GM19099 (cell line): ENCODE data around the gene KCNA3.

Experiments
- POLR2A ChIP-seq: IDR thresholded peaks from 3 replicates; pipeline ENCODE4 v1.6.1; 2011; ENCODE audit warnings: low read depth; ENCODE audit not compliant: insufficient read length; ENCODE audit errors: extremely low read depth

Gene KCNA3

DNA sequence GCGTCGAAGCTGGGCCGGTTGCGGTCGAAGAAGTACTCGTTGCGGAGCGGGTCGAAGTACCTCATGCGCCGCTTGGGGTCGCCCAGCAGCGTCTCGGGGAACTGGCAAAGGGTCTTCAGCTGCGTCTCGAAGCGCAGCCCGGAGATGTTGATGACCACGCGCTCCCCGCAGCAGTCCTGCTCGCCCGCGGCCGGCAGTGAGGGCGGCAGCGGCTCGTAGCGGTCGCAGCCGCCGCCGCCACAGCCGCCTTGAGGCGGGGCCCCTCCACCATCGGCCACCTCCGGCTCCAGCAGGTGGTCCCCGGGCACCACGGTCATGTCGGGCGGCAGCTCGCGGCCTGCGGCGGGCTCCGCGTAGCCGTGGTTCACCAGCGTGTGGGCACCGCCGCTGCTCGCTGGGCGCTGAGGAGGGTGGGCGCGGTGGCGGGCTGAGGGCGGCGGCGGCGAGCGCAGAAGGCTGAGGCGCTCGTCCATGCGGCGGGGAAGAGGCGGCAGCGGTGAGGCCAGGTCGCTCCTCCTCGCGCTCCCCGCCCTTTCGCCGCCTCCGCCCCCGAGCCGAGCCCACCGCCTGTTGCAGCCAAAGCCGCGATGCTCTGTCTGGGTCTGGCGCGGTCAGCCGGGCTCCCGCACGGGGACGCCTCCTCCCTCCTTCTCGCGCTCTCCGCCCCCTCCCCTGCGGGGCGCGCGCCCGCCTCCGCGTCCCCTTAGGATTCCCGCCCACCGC lies at the start of gene KCNA3:
Gene KCNA3 (minus strand): TSS at position 604 of the 723 bp plus-strand sequence. CDS start 131 bp downstream, at position 473.
- TF ChIP-seq POLR2A, result no peak

DNA sequence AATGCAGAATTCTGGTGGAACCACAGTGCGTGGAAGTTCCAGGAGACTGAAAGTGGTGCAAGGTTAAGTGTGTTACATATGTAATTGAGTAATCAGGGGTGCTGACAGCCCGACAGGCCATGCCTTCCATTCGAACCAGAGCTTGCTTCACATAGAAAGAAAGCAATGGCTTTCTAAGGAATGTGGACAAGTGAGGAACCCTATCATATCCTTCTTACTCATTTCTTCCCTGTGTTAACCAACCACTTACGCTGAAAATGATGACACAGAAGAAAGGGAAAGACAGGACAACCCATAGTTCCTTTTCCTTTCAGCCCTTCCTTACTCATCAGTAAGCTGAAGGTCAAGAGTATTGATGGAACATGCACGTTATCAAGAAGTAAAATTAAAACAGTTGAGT lies 48.1 kb upstream of the KCNA3 start:
- TF ChIP-seq POLR2A, result no peak

DNA sequence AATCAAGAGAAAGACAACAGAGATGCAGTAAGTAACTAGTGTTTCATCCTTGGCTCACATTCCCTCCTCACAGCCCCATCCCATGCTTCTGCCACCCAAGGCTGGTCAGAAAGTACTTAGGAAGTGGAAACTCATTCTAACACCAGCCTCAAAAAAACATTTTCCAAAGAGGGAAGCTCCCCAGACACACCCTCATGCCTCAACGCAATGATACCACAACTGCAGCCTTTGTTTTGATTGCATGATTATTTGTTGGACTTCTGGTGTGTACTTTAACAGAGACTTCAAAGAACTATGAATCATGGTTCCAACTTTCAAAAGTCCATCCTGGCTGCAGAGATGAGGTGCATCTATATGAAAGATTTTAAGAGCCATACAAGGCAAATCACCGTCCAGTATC lies 45.2 kb upstream of the KCNA3 start:
- TF ChIP-seq POLR2A, result no peak

DNA sequence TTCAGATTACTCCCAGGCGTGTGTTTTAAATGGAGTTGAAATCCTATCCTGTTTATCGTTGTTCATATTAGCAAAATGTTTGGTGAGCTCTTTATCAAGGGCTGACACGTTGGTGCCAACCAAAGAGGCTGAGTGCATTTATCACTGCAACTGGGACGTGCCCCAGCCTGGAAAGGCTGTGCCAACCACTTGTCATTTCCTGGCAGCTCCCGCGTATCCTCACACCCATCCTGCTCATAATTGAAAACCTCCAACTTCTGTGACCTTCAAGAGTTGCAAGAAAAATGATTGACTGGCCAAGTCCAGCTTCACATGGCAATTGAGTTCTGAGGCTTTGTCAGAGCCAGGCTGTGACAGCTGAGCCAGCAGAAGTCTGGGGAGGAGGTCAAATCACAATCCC lies 43.7 kb upstream of the KCNA3 start:
- TF ChIP-seq POLR2A, result no peak

DNA sequence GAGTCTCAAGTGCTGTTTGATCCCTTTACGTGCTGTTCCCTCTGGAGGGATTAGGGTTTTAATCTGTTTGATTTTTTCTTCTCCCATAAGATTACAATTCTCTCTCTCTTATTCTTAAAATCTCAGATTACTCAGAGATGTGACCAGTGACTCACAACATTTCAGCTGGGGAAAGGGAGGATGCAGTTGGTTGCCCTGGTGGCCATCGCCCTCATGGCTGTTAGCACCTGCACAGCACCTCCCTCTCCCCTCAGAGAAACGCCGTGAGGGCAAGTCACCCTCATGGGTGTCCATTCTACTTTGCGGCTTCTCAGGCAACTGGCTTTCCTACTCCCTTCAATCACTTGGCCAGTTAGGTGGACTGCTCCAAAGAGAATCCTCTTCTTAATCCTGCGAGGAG lies 42.4 kb upstream of the KCNA3 start:
- no peak for TF ChIP-seq POLR2A

DNA sequence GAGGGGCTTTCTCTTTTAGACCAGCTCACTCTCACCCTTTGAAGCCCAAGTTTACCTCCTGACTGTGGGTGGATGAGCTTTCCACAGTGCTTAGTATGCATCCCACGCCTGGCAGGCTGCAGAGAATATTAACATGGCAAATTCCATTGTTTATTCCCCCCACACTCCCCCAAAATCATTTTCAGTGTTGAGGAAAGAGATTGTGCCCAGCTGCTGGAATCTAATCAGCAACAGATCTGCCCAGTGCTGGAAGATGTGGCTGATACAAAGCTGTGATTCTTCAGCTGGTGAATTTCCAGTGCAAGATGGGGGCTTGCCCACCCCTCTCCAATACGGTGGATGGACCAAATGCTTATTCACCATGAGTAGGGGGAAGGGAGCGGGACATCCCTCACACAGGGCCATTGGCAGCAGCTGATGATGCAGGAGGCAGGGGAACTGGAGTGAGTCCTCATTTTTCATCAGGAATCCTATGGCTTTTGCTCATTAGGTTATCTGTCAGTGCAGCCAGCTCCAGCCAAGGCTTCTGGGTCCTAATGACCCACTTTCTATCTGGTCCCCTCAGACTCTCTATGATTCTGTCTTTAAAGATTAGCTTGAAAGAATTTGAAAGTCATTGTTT lies 39.7 kb upstream of the KCNA3 start:
- no peak for TF ChIP-seq POLR2A

DNA sequence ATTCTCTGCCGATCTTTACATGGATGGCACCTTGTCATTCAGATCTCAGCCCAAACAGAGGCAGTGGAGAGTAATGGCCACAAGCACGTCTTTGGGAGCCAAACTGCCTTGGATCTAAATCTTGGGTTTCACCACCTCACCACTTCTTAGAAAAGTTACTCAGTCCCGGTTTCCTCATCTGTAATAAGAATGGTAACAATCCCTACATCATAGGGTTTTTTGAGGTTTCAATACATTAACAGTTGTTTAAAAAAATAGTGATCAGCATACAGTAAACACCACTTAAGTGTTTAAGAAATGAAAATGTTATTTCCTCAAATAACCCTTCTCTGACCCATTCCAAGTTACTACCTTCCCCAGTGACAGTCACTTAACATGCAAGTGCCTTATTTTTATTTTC lies 38.5 kb upstream of the KCNA3 start:
- no peak for TF ChIP-seq POLR2A

DNA sequence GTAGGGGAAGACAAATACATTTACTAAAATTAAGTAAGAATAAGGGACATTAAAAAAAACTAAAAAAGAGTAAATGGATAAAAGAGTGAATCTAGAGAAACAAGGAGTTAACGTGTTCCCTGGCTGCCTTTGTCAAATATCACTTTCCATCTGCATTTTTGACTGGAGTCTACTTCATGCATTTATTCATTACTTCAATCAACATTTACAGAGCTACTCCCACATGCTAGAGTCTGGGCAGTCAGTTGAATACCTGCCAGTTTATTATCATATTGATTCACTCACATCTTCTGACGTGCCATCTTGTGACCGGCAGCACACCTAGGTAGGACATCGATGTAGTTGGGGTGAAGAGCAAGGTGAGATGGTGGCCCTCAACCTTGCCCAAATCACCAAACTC lies 35.6 kb upstream of the KCNA3 start:
- TF ChIP-seq POLR2A, result no peak

DNA sequence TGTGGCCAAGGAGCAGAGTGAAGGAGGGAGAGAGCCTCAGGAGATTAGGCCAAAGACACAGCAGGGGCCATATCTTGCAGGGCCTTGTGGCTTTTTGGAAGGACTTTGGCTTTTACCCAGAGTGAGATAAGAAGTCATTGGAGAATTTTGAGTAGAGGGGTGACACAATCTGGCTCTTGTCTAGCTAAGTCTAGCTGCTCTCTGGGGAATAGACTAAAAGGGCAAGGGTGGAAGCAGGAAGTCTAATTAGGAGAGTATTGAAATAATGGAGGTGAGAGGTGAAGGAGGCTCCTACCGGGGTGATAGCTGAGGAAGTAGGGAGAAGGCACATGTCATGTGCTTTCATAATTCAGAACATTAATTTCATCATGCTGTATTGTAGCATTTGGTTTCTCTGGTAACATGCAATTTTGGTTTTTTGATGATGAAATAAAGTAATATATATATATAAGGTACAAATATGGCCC lies 34.3 kb upstream of the KCNA3 start:
- TF ChIP-seq POLR2A, result no peak

DNA sequence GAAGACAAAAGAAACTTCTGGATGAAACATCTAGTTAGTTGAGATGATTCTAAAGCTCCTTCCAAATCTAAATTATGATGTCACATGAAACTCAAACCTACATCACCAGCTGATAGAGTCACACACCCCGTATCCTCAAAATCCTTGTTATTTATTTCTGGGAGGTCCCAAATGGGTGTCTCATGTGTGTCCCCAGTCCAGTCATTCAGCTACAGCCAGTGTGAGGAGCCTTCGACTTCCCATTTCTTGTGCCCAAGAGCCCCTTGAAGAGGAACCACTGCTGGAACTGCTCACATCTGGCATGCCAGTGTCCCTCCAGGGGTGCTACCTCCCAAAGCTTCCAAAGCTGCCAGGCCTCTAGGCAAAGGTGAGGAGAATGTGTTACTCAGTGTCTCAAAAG lies 32.5 kb upstream of the KCNA3 start:
- TF ChIP-seq POLR2A, result no peak

DNA sequence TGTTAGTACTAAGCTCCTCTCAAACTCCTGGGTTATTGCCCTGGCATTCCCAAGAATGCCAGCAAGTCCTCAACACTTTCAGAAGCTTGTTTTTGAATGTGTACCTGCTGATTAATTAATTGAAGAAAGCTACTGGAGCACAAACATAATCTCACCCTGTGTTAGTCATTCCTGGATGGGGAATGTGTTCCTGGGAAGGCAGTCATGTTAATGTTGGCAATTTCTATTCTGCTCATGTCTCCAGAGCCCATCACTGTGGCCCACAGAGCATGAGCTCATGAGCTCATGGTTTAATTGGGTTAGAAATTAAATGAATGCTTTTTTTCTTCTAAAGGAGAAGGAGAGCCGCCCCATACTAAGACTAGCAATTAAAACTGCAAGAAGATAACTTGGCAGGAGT lies 31.9 kb upstream of the KCNA3 start:
- TF ChIP-seq POLR2A, result no peak

DNA sequence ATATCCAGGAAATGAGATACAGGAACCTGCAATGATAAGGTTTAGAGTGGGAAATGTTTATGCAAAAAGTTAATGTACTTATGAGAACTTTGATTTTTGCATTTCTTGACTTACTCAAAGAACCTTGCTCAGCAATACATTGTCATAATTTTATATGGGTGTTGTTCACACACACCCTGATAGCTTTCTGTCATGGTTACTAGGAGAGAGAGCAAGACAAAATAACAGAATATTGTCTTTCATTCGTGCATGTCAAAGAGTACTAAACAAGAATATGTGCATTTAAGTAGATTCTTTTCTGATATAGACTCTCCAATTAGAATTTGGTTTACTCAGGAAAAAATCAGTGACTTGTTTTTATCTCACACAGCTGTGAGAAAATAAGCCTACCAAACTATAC lies 27.5 kb upstream of the KCNA3 start:
- TF ChIP-seq POLR2A, result no peak

DNA sequence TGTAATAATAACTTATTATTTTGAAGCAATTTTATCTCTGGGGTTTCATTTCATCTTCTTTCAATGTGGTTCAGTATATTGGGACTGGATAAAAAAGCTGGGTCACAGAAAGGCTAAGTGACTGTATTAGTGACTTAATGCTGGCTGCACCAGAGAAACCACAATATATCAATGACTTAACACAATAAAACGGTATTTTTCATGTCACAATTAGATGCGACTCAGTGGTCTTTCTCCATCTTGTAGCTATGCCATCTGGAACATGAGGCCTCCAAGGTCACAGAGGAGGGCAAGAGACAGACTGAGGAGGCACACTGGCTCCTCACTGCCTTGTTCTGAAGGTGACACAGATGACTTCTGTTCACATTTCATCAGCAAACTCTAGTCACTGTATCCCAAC lies 26.0 kb upstream of the KCNA3 start:
- TF ChIP-seq POLR2A, result no peak

DNA sequence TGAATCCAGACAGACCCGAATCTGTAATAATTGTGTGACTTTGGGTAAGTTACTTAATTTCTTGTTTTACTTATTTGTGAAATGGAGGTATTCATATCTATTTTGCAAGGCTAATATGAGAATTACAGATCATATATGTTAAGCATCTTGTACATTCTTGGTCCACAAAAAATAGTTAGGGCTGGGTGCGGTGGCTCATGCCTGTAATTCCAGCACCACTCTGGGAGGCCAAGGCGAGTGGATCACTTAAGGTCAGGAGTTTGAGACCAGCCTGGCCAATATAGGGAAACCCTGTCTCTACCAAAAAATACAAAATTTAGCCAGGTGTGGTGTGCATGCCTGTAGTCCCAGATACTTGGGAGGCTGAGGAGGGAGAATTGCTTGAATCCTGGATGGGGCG lies 22.9 kb upstream of the KCNA3 start:
- no peak for TF ChIP-seq POLR2A

DNA sequence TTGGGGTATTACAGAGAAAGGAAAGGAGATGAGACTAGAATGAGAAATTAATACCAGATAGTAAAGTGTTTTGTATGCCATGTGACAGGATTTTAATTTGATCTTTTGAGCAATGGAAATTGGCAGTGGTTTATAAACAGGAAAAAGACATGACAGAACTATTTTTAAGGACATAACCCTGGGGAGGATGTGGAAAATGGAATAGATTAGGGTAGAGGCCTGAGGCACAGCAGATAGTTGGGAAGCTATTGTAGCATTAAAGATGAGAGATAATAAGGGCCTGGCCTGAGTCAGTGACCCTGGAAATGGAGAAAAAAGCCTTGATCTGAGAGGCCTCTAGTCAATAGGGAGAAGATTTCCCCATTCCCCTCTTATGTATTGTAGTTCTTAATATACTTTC lies 22.1 kb upstream of the KCNA3 start:
- TF ChIP-seq POLR2A, result no peak

DNA sequence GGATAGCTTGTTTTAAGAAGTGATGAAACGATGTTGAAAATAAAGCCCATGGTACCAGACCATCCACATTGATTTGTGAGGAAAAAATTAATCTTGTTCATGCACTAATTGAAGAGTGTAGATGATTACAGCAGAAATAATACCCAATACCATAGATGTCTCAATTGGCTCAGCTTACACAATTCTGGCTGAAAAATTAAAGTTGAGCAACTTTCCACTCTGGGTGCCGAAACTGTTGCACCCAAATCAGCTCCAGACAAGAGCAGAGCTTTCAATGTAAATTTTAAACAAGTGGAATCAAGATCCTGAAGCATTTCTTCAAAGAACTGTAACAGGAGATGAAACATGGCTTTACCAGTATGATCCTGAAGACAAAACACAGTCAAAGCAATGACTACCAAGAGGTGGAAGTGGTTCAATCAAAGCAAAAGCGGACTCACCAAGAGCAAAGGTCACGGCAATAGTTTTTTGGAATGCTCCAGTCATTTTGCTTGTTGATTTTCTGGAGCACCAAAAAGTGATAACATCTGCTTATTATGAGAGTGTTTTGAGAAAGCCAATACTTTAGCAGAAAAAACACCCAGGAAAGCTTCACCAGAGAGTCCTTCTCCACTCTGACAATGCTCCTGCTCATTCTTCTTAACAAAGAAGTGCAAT lies 16.1 kb upstream of the KCNA3 start:
- no peak for TF ChIP-seq POLR2A

DNA sequence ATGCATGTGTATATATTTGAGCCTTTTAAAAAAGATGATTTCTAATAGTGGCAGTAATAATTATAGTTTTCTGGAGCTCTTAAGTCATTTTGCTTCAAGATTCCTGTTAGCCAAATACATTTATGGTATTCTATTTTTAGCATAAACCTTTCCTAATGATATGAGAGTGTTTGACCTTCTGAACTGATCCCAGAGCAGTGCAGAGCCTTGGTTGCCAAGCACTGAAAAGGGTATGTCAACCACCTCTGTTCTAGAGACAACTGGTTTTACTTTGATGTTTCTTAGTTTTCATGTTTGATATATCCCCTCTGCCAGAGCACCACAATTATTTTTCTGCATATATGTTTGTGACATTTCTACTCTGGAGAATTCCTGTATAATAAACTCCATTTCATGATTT lies 15.1 kb upstream of the KCNA3 start:
- no peak for TF ChIP-seq POLR2A

DNA sequence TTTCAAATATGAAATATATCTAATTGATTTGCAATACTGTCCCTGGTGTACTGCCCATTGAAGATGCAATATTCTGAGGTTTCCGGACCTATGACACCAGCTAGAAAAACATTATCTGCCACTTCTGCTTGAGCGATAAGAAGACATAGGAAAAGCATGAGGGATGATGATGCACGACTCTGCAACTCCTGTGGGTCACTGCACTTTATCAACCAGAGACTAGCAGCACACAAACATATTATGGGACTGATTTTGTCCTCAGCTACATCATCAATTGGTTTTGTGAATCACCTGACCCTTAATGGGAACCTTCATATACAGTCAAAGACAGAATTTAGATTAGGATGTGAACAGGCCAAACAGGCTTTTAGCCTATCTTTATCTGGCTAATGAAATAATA lies 13.8 kb upstream of the KCNA3 start:
- no peak for TF ChIP-seq POLR2A
